HG03159 (cell line): ENCODE results near the gene LSM14A.
"Not testable (repeated sequence)": the region's sequence is repeated elsewhere in the genome, so short reads cannot be mapped to it uniquely, and the experiment has no call there.

Source experiments
- ATAC-seq: cut with Tn5 transposase; IDR thresholded peaks from one replicate; pipeline ENCODE4 v1.9.1; 2021; ENCODE audit warnings: mild to moderate bottlenecking, moderate library complexity; ENCODE audit not compliant: unreplicated experiment

LSM14A gene

GRCh38 chr19:34155686-34156085, 16.6 kb upstream of the LSM14A start:
- ATAC-seq = no peak

- ATAC-seq = not testable (repeated sequence)
These were observed 13.3 kb upstream of the LSM14A start for GRCh38 chr19:34158966-34159365.

GRCh38 chr19:34159541-34159940, 12.8 kb upstream of the LSM14A start:
- ATAC-seq = not testable (repeated sequence)

GRCh38 chr19:34161902-34162301, 10.4 kb upstream of the LSM14A start:
- ATAC-seq = not testable (repeated sequence)

GRCh38 chr19:34165295-34165738, 7.0 kb upstream of the LSM14A start:
- no peak for ATAC-seq

- ATAC-seq = not testable (repeated sequence)
These were observed 2.7 kb upstream of the LSM14A start for GRCh38 chr19:34169475-34170199.

GRCh38 chr19:34171539-34171876, 796 bp upstream of the LSM14A start:
- ATAC-seq = peak; percentile 23

- peak; percentile 26 for ATAC-seq
These were observed 423 bp downstream of the LSM14A start for GRCh38 chr19:34172661-34173192.

GRCh38 chr19:34173193-34173956, 1.1 kb downstream of the LSM14A start:
- no peak for ATAC-seq

- not testable (repeated sequence) for ATAC-seq
These were observed 2.9 kb downstream of the LSM14A start for GRCh38 chr19:34175173-34175572.

GRCh38 chr19:34176581-34176980, 4.3 kb downstream of the LSM14A start:
- ATAC-seq = no peak

- ATAC-seq = no peak
These were observed 5.9 kb downstream of the LSM14A start for GRCh38 chr19:34178274-34178610.

- no peak for ATAC-seq
These were observed 6.8 kb downstream of the LSM14A start for GRCh38 chr19:34179066-34179465.

GRCh38 chr19:34180273-34180672, 8.0 kb downstream of the LSM14A start:
- ATAC-seq = no peak

- ATAC-seq = no peak
These were observed 8.4 kb downstream of the LSM14A start for GRCh38 chr19:34180709-34181108.

- no peak for ATAC-seq
These were observed 9.0 kb downstream of the LSM14A start for GRCh38 chr19:34181111-34181864.

- ATAC-seq = no peak
These were observed 9.8 kb downstream of the LSM14A start for GRCh38 chr19:34182125-34182524.

GRCh38 chr19:34184880-34185491, 12.7 kb downstream of the LSM14A start:
- ATAC-seq = no peak

- ATAC-seq = no peak
These were observed 13.9 kb downstream of the LSM14A start for GRCh38 chr19:34186205-34186604.

GRCh38 chr19:34187011-34187410, 14.7 kb downstream of the LSM14A start:
- no peak for ATAC-seq

- no peak for ATAC-seq
These were observed 16.1 kb downstream of the LSM14A start for GRCh38 chr19:34188408-34188807.
